HepG2 (cell line): Measurements from ENCODE around the gene APC2.

Source experiments
- BRF2 ChIP-seq: sonication (generic); formaldehyde crosslinking; IDR thresholded peaks from 2 replicates; pipeline ENCODE4 v1.8.1; 2022; ENCODE audit warnings: mild to moderate bottlenecking, missing genetic modification reagents
- MAFK ChIP-seq, 2 experiments: IDR thresholded peaks in 1 of 2; conservative IDR thresholded peaks in 1 of 2; 2 replicates each; pipeline ENCODE4 v1.6.1; 2011; ENCODE audit warnings: improper control_type of control experiment in 2 of 2, low read length in 2 of 2
- POLR2AphosphoS5 ChIP-seq: IDR thresholded peaks from 2 replicates; pipeline ENCODE4 v1.6.1; 2012; ENCODE audit warnings: low read depth, low read length
- PRDM10 ChIP-seq: sonication (generic); formaldehyde crosslinking; IDR thresholded peaks from 2 replicates; pipeline ENCODE4 v1.4.0; 2020; ENCODE audit warnings: low read depth, missing genetic modification reagents
- SMAD1 ChIP-seq: sonication (generic); formaldehyde crosslinking; IDR thresholded peaks from 2 replicates; pipeline ENCODE4 v1.4.0; 2020; ENCODE audit warnings: missing genetic modification reagents, low read depth, mild to moderate bottlenecking, borderline replicate concordance
- SRSF1 ChIP-seq: fragments of 200-400 bp; formaldehyde crosslinking; optimal IDR thresholded peaks from 2 replicates; pipeline ENCODE3; 2017; ENCODE audit warnings: mild to moderate bottlenecking, low read depth, low read length, moderate library complexity
- USF2 ChIP-seq, 2 experiments: sonication (generic) in 1 of 2; formaldehyde crosslinking in 1 of 2; IDR thresholded peaks; 2 replicates each; pipeline versions ENCODE4 v1.5.1 to v1.6.1; 2011 to 2020; ENCODE audit warnings: borderline replicate concordance in 1 of 2, low read depth in 1 of 2, low read length in 1 of 2, mild to moderate bottlenecking in 1 of 2, missing genetic modification reagents in 1 of 2, moderate library complexity in 1 of 2
- ZNF121 ChIP-seq: sonication (generic); formaldehyde crosslinking; IDR thresholded peaks from 2 replicates; pipeline ENCODE4 v1.5.0; 2020; ENCODE audit warnings: mild to moderate bottlenecking, missing genetic modification reagents

- TF ChIP-seq USF2 (IDR thresholded peaks at IDR 0.05; ENCODE audit: low read depth, low read length): no peak
- no peak for TF ChIP-seq USF2 (CRISPR knock-in tag; IDR thresholded peaks at IDR 0.05; ENCODE audit: borderline replicate concordance)
- no peak for TF ChIP-seq SMAD1 (CRISPR knock-in tag)
- no peak for TF ChIP-seq SRSF1
- no peak for TF ChIP-seq POLR2AphosphoS5
- TF ChIP-seq BRF2 (CRISPR knock-in tag): no peak
- TF ChIP-seq PRDM10 (CRISPR knock-in tag): no peak
- no peak for TF ChIP-seq MAFK (conservative IDR thresholded peaks at IDR 0.05 in 1 of 2, IDR thresholded peaks at IDR 0.05 in 1 of 2; ENCODE audit: low read length in 2 of 2)
- no peak for TF ChIP-seq ZNF121 (CRISPR knock-in tag)
Observed at GRCh38 chr19:1465191-1466016, 15.5 kb downstream of the APC2 start.
